Measurements from ENCODE around the gene FHIT.
"Not testable (repeated sequence)": the region's sequence is repeated elsewhere in the genome, so short reads cannot be mapped to it uniquely, and the experiment has no call there.

FHIT gene

DNA sequence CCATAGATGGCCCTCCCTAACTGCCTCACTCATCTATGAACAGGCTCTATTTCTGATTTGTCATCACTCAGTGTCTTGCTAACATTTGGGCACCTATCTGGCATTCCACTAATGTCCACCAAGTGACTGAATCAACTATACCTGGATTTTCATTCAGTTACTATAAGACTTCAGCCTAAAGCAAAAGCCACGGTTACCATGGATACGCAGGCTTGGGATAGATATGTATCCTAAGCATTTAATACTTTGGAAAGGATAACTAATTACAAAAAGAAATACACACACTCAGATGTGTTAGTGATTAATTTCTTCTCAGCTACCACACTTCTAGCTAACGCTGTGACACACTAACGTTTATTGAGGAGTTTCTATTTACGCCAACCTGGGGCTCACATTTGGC lies 1301.9 kb downstream of the FHIT start:
- no peak for DNase-seq

DNA sequence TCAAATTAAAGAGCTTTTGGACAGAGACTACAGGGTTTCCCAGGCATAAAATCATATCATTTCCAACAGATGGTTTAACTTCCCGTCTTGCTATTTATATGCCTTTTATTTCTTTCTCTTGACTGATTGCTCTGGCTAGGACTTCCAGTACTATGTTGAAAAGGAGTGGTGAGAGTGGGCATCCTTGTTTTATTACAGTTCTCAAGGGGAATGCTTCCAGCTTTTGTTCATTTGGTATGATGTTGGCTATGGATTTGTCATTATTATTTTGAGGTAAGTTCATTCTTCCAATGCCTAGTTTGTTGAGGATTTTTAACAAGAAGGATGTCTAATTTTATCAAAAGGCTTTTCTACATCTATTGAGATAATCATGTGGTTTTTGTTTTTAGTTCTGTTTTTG lies 1304.9 kb downstream of the FHIT start:
- DNase-seq = no peak

DNA sequence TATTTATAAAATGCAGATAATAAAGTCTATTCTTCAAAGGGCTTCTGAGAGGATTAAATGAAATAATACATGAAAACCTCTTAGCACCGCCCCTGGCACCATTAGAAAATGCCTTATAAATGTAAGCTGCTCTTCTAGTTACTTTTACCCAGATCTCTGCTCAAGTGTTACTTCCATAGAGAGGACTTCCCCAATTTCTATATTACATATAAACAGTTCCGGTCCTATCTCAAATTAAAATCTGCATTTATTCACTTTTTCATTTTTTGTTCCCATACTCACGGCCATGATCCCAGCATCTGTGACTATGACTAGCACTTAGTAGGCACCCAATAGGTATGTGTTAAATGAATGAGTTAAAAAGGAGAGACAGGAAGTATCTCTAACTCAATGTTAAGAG lies 1310.5 kb downstream of the FHIT start:
- no peak for DNase-seq

DNA sequence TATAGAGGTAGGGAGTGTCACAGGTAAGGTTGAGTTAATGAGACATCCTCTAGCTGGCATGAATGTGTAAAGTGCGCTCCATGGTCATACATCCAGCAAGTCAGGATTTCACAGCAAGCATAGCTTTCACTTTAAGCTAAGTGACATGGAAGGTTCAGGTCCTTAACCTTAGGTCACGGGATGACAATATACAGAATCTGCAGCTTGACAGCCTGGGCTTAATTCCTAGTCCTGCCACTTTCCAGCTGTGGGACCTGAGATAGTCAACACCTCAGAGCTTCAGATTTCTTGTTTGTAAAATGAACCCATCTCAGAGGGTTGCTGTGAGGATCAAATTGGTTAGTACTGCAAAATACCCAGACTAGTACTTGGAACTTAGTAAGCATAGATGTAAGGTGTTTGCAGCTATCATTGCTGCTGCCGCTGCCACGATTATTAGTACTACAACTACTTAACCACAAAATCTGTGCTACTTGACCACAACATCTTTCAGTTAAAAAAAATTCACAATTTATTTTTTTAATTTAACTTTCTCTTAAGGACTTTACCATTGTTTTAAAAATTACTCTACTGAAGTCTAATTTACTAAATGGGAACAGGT lies 1311.3 kb downstream of the FHIT start:
- no peak for DNase-seq

DNA sequence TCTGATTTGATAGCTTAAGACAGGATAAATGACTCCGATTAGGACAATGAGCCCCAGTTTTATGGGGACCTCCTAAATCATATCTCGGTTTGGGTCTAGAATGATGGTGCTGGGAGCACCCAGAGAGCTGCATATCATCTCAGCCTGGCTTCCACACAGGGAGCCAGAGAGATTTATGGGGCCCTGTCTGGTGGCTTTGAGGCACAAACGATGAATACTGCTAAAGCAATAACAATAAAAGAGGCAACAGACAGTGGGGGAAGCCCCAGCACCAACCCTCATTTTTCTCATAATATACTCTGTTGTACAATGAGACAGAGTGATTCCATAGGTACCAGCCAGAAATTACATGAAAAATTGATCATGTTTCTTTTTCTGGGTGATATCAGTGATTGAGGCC lies 1312.4 kb downstream of the FHIT start:
- no peak for DNase-seq

DNA sequence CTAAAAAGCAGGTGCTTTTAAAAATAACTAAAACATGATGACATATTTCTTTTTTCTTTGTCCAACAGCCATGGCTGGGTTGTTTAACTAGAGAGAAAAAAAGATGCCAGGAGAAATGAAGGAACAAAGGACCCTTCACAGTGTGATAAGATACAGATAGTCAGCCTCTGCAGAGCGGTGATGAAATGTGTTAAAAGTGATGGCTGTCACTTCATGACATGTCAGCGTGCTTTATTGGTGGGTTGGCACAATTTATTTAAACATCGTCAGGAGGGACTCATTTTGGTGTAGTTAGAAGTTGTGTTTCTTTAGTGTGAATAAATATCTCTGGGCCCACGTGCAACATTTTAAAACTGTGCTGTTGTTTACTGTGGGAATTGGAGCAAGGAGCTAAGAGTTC lies 1314.1 kb downstream of the FHIT start:
- peak; percentile 20 for DNase-seq

DNA sequence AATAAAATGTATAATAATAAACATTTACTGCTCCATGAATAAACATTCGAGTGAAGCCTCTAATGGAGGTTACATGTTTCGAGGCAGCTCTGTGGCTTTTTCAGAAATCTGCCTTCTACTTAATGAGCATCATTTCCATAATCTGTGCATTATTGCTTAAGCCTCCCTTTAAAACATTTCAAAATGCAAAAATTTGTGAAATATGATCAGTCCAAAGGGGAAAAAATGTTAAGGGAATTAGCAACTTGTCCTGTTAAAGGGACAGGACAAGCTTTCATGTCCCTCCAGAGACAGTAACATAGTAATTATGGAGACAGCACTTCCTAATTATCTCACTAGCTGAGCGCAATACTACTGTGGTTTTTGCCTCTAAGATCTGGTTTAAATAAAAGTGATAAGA lies 1314.8 kb downstream of the FHIT start:
- no peak for DNase-seq

DNA sequence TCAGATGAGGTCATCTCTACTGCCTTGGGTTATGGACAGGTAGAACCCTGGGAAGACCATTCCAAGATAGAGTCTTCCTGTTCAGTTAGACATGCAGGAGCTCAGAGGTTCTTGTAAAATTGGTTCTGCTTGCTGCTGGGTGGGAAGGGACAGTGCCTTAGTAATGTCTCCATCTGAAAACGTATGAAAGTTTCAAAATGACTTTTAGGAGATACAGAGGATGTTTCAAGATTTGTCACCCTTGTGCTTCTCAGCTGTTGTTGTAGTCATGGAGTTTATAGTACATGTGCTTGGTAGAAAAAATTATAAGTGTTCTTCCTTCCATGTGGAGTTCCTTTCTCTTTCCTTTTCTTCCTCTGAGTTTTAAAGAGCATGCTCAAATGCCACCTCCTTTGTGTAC lies 1316.2 kb downstream of the FHIT start:
- DNase-seq = no peak

DNA sequence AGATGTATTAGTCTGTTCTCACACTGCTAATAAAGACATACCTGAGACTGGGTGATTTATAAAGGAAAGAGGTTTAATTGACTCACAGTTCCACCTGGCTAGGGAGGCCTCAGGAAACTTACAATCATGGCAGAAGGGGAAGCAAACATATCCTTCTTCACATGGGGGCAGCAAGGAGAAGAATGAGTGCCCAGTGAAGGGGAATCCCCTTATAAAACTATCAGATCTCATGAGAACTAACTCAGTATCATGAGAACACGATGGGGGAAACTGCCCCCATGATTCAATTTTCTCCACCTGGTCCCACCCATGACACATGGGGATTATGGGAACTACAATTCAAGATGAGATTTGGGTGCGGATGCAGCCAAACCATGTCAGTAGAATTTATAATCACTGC lies 1316.7 kb downstream of the FHIT start:
- not testable (repeated sequence) for DNase-seq

DNA sequence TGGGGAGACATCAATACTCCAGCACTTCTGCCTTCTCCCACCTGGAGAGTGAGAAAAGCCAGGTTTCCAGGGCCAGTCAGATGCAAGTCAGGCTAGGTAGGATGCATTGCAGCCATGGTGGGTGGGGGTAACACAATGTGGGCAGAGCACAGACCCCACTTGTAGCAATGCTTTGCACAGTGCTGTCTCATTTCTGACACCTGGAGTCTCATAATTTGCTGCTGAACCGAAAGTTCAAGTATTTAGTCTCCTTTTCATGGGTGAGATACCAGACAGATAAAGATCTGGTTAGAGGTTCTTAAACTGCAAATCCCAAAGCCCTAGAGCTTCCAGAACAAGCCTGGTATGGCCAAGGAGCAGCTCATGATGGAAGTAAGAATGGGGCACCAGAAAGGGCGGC lies 1321.1 kb downstream of the FHIT start:
- DNase-seq = no peak

DNA sequence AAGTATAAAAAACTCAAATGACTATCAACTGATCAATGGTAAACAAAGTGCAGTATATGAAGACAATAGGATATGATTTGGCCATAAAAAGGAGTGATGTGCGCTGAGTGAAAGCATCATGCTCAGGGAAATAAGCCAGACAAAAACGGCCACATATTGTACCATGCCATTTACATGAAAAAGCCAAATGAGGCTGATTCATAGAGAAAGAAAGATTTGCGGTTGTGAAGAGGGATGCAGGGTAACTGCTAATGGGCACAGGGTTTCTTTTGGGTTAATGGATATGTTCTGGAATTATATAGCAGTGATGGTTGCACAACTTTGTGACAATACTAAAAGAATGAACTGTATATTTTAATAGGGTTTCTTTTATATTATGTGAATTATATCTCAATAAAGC lies 1324.2 kb downstream of the FHIT start:
- DNase-seq = no peak

DNA sequence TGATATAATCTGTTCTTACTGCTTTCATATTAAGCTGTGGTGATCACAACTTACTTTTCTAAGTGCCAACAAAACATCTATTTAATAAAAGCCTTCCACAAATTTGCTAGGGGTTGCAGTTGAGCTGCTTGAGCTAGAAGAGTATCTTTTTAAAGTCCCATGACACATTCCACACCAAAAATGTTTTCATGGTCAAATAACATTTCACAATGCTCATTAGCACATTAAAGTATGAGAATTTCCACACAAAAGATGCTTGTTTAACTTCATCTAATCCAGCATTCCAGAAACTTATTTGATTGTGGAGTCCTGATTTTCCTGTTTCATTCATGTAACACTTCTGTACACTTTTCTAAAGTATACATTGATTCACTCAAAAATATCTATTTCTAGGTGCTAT lies 1325.3 kb downstream of the FHIT start:
- no peak for DNase-seq

DNA sequence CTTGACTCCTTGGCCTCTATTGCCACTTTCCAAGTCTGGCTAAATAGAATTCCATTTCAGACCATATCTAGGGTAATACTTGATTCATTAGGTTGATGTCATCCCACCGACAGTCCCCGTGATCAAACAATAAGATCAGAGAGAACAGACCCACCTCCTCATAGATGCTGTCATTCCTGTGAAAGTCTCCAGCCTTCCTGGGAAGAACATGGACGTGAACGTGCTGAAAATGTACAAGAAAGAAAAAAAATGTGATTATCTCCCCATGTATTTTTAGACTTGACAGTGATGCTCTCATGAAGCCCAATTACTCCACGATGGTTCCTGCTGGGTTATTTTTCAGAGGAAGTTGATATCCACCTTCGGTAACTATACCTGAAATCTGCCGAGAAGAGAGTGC lies 1329.1 kb downstream of the FHIT start:
- DNase-seq = no peak

DNA sequence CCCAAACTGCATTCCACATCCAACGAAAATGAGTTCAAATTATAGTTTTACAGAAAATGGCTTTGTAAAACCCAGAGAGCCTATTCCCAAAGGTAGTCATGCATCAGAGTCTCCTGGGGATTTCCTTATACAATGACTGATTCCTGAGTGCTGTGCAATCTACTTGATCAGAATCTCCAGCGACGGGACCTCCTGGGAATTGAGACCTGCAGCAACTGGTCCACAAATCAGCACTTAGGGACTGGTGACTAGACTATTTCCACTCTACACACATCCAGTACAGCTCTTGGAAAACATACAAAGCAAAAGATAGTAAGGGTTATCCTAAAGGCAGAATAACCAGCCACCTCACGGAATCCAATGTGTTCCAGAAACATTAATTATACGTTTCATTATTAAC lies 1330.4 kb downstream of the FHIT start:
- no peak for DNase-seq

DNA sequence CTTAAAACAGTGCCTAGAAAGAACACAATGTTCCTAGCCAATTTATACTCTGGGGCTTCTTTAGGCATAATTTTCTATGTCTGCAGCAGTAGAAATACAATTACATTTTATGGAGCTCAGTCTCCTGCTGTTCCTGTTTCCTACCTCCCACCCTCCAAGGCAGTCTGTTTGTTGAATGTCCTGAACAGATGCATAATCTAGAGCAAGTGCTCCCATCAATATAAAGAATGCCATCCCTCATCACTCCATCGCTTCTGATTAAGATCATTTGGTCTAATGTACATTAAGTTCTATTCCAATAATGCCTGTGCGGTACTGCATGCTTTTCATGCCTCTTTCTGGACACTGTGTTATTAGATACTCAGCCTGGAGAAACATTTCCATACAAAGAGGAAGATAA lies 1331.7 kb downstream of the FHIT start:
- DNase-seq = no peak

DNA sequence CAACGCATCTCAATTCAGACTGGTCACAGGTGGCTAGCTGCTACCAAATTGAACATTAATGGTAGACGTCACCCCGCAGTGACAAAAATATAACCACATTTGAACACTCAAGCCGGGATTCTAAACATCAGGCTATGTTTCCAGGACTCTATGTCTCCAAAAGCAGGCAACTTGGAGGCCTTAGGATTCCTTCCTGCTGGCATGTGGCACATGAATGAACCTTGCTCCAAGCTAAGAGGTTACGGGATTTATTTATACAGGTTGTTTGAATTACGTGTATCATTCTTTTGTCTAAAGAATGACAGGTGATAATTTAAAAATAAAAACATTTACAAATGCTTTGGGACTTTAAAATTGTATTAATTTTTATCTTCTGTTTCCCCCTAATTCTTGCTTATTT lies 1337.0 kb downstream of the FHIT start:
- no peak for DNase-seq

DNA sequence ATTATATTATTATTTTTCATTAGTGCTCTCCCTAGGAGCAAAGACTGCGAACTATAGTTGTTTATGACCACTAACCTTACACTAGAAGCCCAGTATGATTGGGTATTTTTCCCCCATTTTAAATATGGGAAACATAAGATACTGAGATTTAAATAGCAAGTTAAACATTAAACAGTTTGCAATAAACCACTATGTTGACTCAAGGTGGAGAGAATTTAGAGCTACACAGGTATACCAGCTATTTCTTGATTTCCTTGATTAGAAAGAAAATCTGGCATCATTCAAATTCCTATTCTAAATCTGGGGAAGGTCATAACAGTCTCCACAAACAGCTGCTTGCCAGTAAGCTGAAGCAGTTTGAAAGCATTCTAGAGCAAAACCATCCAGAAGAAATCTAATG lies 1337.6 kb downstream of the FHIT start:
- DNase-seq = no peak

DNA sequence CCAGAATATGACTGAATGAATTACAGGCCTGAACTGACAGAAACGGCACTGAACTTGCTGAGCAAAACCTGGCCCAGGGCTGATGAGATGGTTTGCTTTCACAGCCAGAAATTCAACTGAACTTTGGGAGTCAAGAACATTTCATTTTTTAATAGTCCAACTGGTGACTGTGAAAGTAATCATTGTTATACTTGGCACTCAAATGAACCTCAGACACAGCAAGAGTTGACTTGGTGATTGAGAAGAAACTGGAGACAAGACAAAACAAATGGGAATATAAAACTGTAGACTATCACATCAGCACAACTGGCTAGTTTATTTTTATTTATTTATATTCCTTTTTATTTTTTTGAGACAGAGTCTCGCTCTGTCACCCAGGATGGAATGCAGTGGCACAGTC lies 1342.6 kb downstream of the FHIT start:
- DNase-seq = no peak

DNA sequence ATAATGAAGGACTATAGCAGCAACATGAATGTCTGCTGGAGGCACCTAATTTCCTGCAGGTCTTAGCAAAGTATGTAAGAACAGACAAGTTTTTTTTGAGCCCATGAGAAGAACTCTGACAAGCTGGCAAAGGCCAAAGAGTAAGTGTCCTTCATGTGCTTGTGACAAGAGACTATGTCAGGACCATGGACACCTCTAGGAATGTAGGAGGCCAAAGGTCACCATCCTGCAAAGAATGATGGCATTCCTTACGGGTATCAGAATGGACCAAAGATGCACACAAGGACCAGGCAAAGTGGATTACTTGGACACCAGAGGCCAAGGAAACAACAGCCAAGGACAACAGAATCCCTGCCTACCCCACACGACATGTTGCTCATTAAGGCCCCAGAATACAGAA lies 1343.0 kb downstream of the FHIT start:
- no peak for DNase-seq

DNA sequence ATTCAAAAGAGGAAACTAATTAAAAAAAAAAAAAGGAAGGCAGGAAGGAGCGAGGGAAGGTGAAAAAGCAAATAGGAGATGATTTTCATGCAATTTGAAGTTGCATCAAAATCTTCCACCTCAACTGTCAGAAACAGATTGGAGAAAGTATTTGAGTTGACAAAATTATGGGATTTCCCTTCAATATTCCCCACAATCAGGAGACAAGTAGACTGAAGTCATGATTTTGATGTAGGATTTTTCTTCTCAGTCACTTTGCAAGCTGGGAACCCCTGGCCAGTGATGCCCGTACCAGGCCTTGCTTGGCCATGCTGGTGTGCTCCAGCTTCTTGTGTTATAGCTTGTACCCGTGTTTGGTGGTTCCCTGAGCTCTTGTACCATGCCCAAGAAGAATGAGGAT lies 1347.0 kb downstream of the FHIT start:
- DNase-seq = no peak

DNA sequence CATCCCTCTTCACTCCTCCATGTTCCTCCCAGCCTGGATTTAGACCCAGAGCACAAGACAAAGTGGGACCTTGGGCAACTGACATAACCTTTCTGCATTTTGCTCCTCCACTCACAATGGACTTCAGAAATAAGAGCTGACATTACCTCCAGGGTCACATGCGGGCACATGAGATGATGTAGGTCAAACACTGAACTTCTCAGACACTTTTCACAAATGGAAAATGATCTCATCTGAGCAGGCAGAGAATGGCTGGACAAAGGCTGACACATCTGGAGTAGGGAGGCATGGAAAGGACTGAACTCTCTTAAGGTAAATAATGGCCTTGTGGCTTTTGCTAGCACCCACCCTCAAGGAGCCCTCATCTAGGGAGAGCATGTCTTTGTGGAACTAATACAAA lies 1352.2 kb downstream of the FHIT start:
- DNase-seq = no peak

DNA sequence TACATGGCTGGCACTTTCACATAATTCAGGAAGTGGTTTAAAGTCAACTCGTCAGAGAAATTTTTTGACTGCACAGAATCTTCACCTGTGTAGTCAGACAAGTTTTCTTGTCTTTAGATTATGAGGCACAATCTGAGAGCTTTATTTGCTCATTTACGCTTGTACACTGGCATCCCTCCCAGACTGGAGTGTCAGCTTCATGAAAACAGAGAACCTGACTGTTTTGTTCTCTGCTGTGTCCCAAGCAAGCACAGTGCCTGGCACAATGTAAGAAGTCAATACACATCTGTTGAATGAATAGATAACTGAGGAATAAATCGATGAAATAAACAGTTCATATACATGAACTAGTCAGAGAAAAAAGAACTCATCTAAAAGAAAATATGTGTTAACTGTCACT lies 1355.3 kb downstream of the FHIT start:
- no peak for DNase-seq

DNA sequence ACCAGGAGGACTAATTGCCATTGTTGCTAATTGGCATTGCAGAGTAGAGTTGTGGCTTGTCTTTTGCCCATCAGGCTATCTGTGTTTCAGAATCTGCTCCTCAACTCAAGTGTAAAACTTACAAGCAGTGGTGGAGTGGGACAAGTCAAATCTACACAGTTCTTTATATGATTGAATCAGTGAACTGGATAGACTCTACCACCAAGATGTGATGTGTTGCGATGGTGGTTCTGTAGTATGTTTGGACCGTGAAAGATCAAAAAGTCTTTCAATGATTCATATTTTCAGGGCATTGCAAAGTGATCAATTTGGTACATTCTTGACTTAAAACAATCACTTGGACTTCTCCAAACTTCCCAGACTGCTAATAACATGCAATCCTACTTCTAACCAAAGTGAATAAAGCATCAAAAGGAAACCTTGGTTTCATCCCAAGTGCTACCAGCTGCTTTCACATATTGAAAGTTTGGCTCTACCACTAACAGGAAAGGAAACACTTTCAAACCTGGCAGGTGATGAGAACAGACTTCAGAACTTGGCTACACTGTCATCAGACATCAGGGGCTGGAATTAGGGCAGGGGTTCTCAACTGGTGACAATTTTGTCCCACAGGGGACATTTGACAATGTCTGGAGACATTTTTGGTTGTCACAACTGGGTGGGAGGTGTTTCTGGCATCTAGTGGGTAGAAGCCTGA lies 1356.7 kb downstream of the FHIT start:
- no peak for DNase-seq

DNA sequence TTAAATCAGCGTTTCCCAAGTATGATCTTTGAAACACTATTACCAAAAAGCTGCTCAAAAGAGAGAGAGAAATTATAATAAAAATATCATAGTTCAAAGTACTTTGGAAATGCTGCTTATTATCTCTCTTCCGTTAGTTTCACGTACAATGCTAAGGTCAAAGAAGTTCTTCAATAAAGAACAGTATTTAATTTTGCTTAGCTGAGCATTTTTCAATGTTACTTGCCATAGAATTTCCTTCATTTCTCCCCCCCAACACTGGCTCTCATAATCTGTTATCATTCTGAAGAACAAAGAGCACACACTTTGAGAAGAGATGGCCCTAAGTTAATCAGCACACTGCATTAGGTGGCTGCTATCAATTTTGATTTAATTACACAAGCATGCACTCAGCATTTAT lies 1360.6 kb downstream of the FHIT start:
- DNase-seq = no peak

DNA sequence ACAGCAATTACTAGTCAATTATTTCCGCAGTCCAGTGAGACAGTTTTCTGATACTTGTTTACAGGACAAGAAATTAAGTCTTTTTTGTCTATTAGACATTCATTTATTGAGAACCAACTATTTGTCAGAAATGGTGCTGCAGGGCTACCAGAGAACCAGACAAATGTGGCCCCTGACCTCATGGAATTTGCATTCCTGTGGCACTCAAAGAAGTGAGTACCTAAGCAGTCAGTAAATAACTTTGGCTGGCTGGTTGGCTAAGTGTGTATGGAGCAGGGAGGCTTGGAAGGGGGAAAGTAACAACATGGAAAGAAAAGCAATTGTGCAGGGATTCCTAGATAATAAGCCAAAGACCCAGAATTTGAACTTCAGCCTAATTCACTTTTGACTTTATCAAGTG lies 1364.5 kb downstream of the FHIT start:
- DNase-seq = no peak

All from NCI-H146 (cell line).